Parathyroid adenoma (tissue), 2 donors: ENCODE results near the gene AFF4.
A peak's percentile ranks its signal among the peaks of the same experiment; 100 is the strongest.

Source experiments
- H2AFZ ChIP-seq: fragments of 300-600 bp; sonication (generic); one replicate; pipeline ENCODE4 v1.7.0; 2017; ENCODE audit warnings: antibody characterized with exemption, mild to moderate bottlenecking
- H3K27ac ChIP-seq: fragments of 300-600 bp; sonication (generic); one replicate; pipeline ENCODE4 v1.7.0; 2017
- H3K27me3 ChIP-seq: fragments of 300-600 bp; sonication (generic); one replicate; pipeline ENCODE4 v1.7.0; 2017; ENCODE audit warnings: low read length; ENCODE audit not compliant: control insufficient read depth, insufficient read depth
- H3K36me3 ChIP-seq: fragments of 300-600 bp; sonication (generic); one replicate; pipeline ENCODE4 v1.7.0; 2017; ENCODE audit warnings: low read length; ENCODE audit not compliant: control insufficient read depth, insufficient read depth
- H3K4me1 ChIP-seq: fragments of 300-600 bp; sonication (generic); one replicate; pipeline ENCODE4 v1.7.0; 2017; ENCODE audit warnings: control low read depth
- H3K4me2 ChIP-seq: fragments of 300-600 bp; sonication (generic); one replicate; pipeline ENCODE4 v1.7.0; 2017; ENCODE audit warnings: low read length
- H3K4me3 ChIP-seq: fragments of 300-600 bp; sonication (generic); one replicate; pipeline ENCODE4 v1.7.0; 2017; ENCODE audit warnings: low read depth, low read length
- H3K79me2 ChIP-seq: fragments of 300-600 bp; sonication (generic); one replicate; pipeline ENCODE4 v1.7.0; 2017; ENCODE audit warnings: control low read depth
- H3K9ac ChIP-seq: fragments of 300-600 bp; sonication (generic); one replicate; pipeline ENCODE4 v1.7.0; 2017; ENCODE audit warnings: mild to moderate bottlenecking
- H3K9me3 ChIP-seq: fragments of 300-600 bp; sonication (generic); one replicate; pipeline ENCODE4 v1.7.0; 2017; ENCODE audit warnings: low read length; ENCODE audit not compliant: control insufficient read depth
- CTCF ChIP-seq: fragments of 300-600 bp; sonication (generic); IDR thresholded peaks from one replicate; pipeline ENCODE4 v1.7.0; 2017; ENCODE audit warnings: antibody characterized with exemption, mild to moderate bottlenecking
- donor health status: primary hyperparathyroidism.

The AFF4 gene

GRCh38 chr5:132836852-132837251 lies 126.6 kb downstream of the AFF4 start:
- no peak overlapping the region for H3K4me2 ChIP-seq
- no peak overlapping the region for H2AFZ ChIP-seq
- no peaks in the 10 kb centered on the region for H3K9me3 ChIP-seq
- no peaks in the 10 kb centered on the region for H3K27me3 ChIP-seq
- H3K9ac ChIP-seq, result no peak overlapping the region
- no peak overlapping the region for H3K27ac ChIP-seq
- no peaks in the 10 kb centered on the region for H3K79me2 ChIP-seq
- H3K4me1 ChIP-seq, result no peaks in the 10 kb centered on the region
- H3K36me3 ChIP-seq, result no peaks in the 10 kb centered on the region
- TF ChIP-seq CTCF, result no peak
- H3K4me3 ChIP-seq, result no peak overlapping the region

- H2AFZ ChIP-seq, result no peak overlapping the region
- H3K4me2 ChIP-seq, result no peak overlapping the region
- no peaks in the 10 kb centered on the region for H3K36me3 ChIP-seq
- no peaks in the 10 kb centered on the region for H3K27me3 ChIP-seq
- H3K4me1 ChIP-seq, result peaks cover 7% of the 10 kb centered on the region
- no peaks in the 10 kb centered on the region for H3K9me3 ChIP-seq
- no peaks in the 10 kb centered on the region for H3K79me2 ChIP-seq
- TF ChIP-seq CTCF, result no peak
- no peak overlapping the region for H3K4me3 ChIP-seq
- no peak overlapping the region for H3K27ac ChIP-seq
- no peak overlapping the region for H3K9ac ChIP-seq
These were observed 129.4 kb downstream of the AFF4 start for GRCh38 chr5:132834057-132834456.

GRCh38 chr5:132832612-132833011 lies 130.8 kb downstream of the AFF4 start:
- Histone ChIP-seq H2AFZ (no peak overlapping the region), H3K4me1 (peaks cover 7% of the 10 kb centered on the region), H3K4me2 (no peak overlapping the region), H3K79me2 (no peaks in the 10 kb centered on the region), H3K9ac (no peak overlapping the region), H3K27ac (no peak overlapping the region), H3K27me3 (no peaks in the 10 kb centered on the region), H3K4me3 (no peak overlapping the region), H3K36me3 (no peaks in the 10 kb centered on the region), H3K9me3 (no peaks in the 10 kb centered on the region)
- TF ChIP-seq CTCF, result no peak

- Histone ChIP-seq H3K4me3 (peak overlapping the region; percentile 63), H3K9ac (peak overlapping the region; percentile 91), H3K4me1 (peaks cover 7% of the 10 kb centered on the region), H3K36me3 (no peaks in the 10 kb centered on the region), H3K27me3 (no peaks in the 10 kb centered on the region), H3K4me2 (peak overlapping the region; percentile 92), H3K9me3 (no peaks in the 10 kb centered on the region), H2AFZ (peak overlapping the region; percentile 97), H3K27ac (peak overlapping the region; percentile 80), H3K79me2 (no peaks in the 10 kb centered on the region)
- TF ChIP-seq CTCF, result no peak
These were observed 132.2 kb downstream of the AFF4 start for GRCh38 chr5:132831095-132831860.
